ENCODE results near the gene BCL11A.

Gene BCL11A

GRCh38 chr2:60519231-60519863 is 34.1 kb downstream of the BCL11A start:
- H3K9ac ChIP-seq (ENCODE audit: low read depth, low read length), result no peak overlapping the region
- no peaks in the 10 kb centered on the region for H3K36me3 ChIP-seq (ENCODE audit: insufficient read depth, low read length)
- peaks cover 63% of the 10 kb centered on the region for H3K4me1 ChIP-seq (ENCODE audit: insufficient read depth, low read length)

GRCh38 chr2:60518567-60518966 is 34.9 kb downstream of the BCL11A start:
- Histone ChIP-seq H3K4me1 (ENCODE audit: insufficient read depth, low read length) (peaks cover 66% of the 10 kb centered on the region), H3K9ac (ENCODE audit: low read depth, low read length) (no peak overlapping the region), H3K36me3 (ENCODE audit: insufficient read depth, low read length) (no peaks in the 10 kb centered on the region), H3K9me3 (ENCODE audit: control insufficient read depth, insufficient read depth, low read length) (no peaks in the 10 kb centered on the region)

More at GRCh38 chr2:60519231-60519863, 34.1 kb downstream of the BCL11A start:
- H3K9me3 ChIP-seq (ENCODE audit: control insufficient read depth, insufficient read depth, low read length), result no peaks in the 10 kb centered on the region

GRCh38 chr2:60517446-60517845 is 36.0 kb downstream of the BCL11A start:
- Histone ChIP-seq H3K36me3 (ENCODE audit: insufficient read depth, low read length) (no peaks in the 10 kb centered on the region), H3K9ac (ENCODE audit: low read depth, low read length) (no peak overlapping the region), H3K4me1 (ENCODE audit: insufficient read depth, low read length) (peaks cover 70% of the 10 kb centered on the region), H3K9me3 (ENCODE audit: control insufficient read depth, insufficient read depth, low read length) (no peaks in the 10 kb centered on the region)

DNA sequence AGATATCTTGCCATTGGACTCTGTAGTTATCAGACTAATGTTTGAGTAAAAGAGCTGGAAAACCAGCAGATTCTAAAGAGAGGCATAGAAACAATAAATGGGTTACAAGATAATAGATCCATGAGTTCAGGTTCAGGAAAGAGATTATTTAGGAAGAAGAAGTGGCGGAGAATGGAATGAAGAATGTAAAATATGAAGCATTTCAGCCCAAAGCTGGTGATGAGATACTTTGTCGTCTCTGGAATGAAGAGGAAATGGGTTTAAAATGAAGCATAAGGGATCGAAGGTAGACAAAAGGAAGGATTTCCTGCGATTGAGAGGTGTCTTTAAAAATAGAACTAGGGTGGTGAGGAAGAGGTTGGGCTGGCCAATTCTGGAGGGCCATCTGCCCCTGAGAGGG is 36.6 kb downstream of the BCL11A start:
- H3K4me1 ChIP-seq (ENCODE audit: insufficient read depth, low read length), result peaks cover 74% of the 10 kb centered on the region
- H3K36me3 ChIP-seq (ENCODE audit: insufficient read depth, low read length), result no peaks in the 10 kb centered on the region
- no peaks in the 10 kb centered on the region for H3K9me3 ChIP-seq (ENCODE audit: control insufficient read depth, insufficient read depth, low read length)
- no peak overlapping the region for H3K9ac ChIP-seq (ENCODE audit: low read depth, low read length)

GRCh38 chr2:60516383-60516811 is 37.1 kb downstream of the BCL11A start:
- peaks cover 70% of the 10 kb centered on the region for H3K4me1 ChIP-seq (ENCODE audit: insufficient read depth, low read length)
- H3K9me3 ChIP-seq (ENCODE audit: control insufficient read depth, insufficient read depth, low read length), result no peaks in the 10 kb centered on the region
- no peaks in the 10 kb centered on the region for H3K36me3 ChIP-seq (ENCODE audit: insufficient read depth, low read length)
- H3K9ac ChIP-seq (ENCODE audit: low read depth, low read length), result no peak overlapping the region

GRCh38 chr2:60515721-60516226 is 37.7 kb downstream of the BCL11A start:
- Histone ChIP-seq H3K36me3 (ENCODE audit: insufficient read depth, low read length) (no peaks in the 10 kb centered on the region), H3K4me1 (ENCODE audit: insufficient read depth, low read length) (peaks cover 71% of the 10 kb centered on the region), H3K9me3 (ENCODE audit: control insufficient read depth, insufficient read depth, low read length) (no peaks in the 10 kb centered on the region), H3K9ac (ENCODE audit: low read depth, low read length) (no peak overlapping the region)

DNA sequence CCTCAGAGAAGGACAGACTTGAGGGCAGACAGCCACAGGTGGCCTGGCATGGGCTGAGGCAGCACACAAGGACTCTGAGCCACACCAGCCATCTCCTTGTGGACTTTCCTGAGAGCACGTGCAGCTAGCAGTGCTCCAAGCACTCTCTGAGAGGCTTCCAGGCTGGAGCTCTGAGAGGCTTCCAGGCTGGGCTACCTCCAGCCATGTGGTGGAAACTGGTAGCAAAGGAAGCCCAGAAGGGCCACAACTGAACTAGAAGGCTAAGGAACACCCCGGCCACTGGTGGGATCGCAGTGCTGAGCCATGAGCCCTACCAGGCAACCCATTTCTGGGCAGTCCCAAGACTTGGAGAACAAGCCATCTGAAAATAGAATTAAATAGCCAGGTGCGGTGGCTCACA is 39.5 kb downstream of the BCL11A start:
- H3K9ac ChIP-seq (ENCODE audit: low read depth, low read length), result no peak overlapping the region
- H3K4me1 ChIP-seq (ENCODE audit: insufficient read depth, low read length), result peaks cover 70% of the 10 kb centered on the region
- no peaks in the 10 kb centered on the region for H3K9me3 ChIP-seq (ENCODE audit: control insufficient read depth, insufficient read depth, low read length)
- H3K36me3 ChIP-seq (ENCODE audit: insufficient read depth, low read length), result no peaks in the 10 kb centered on the region

DNA sequence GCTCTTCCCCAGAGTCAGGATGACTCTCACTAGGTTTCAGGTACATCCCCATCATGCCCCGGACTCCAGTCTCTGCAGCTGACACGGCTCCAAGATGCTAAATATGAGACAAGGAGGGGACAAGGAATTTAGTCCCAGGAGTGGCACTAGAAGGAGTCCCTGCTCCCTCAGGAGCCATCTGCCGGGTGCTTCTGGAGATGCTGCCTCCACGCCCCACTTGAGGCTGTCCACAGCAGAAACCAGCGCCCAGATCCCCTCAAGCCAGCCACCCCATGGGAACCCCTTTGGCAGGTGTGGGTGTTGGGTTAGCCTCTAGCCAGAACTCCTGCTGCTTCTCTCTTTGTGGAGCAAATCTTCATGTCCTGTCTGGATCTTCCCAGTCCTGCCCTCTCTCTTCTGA is 40.3 kb downstream of the BCL11A start:
- H3K9ac ChIP-seq (ENCODE audit: low read depth, low read length), result no peak overlapping the region
- no peaks in the 10 kb centered on the region for H3K9me3 ChIP-seq (ENCODE audit: control insufficient read depth, insufficient read depth, low read length)
- no peaks in the 10 kb centered on the region for H3K36me3 ChIP-seq (ENCODE audit: insufficient read depth, low read length)
- peaks cover 70% of the 10 kb centered on the region for H3K4me1 ChIP-seq (ENCODE audit: insufficient read depth, low read length)

- peaks cover 72% of the 10 kb centered on the region for H3K4me1 ChIP-seq (ENCODE audit: insufficient read depth, low read length)
- H3K9ac ChIP-seq (ENCODE audit: low read depth, low read length), result no peak overlapping the region
Measured at GRCh38 chr2:60512641-60513040, 40.8 kb downstream of the BCL11A start.

DNA sequence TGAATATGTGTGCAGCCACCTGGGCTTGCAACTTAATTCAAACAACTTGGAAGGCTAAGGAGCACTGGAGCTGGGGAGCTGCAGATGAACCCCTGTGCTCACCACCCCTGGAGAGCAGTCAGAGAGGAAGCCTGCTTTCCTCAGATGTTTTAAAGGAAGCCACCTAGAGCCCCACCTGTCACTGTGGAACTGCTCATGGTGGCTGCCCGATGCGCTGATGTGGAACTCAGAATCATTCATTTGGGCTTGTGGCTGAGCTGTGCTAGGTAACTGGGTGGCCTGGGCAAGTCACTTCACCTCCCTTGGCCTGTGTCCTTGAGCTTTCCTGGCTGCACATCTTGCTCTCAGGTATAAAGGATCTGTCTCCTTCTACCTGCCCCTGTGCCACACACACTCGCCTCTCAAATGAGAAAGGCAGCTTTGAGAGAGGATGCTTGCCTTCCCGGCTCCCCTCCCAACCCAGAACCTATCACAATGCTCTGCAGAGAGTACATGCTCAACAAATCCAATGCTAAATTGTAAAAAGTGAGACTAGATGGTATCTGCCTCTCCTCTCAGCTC is 41.3 kb downstream of the BCL11A start:
- Histone ChIP-seq H3K9me3 (ENCODE audit: control insufficient read depth, insufficient read depth, low read length) (no peaks in the 10 kb centered on the region), H3K4me1 (ENCODE audit: insufficient read depth, low read length) (peaks cover 71% of the 10 kb centered on the region), H3K36me3 (ENCODE audit: insufficient read depth, low read length) (no peaks in the 10 kb centered on the region), H3K9ac (ENCODE audit: low read depth, low read length) (no peak overlapping the region)

More at GRCh38 chr2:60512641-60513040, 40.8 kb downstream of the BCL11A start:
- no peaks in the 10 kb centered on the region for H3K9me3 ChIP-seq (ENCODE audit: control insufficient read depth, insufficient read depth, low read length)
- no peaks in the 10 kb centered on the region for H3K36me3 ChIP-seq (ENCODE audit: insufficient read depth, low read length)

DNA sequence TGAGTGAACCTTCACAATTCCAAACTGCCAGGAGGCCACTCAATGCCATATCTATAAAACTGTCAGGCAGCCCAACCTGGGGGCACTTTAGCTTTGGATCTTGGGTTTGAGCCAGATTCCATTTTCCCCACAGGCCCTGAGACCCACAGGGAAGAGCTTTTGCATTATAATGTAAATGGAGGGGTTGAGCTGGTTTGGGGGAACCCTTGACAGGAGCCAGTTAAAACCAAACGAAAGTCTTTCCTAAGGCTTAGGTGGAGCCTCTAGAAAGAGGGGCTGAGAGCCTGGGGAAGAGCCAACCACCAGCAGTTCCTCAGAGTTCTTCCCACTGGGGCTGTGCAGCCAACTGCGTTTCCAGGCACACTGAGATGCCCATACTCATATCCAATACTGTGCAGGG is 42.7 kb downstream of the BCL11A start:
- Histone ChIP-seq H3K9ac (ENCODE audit: low read depth, low read length) (no peak overlapping the region), H3K4me1 (ENCODE audit: insufficient read depth, low read length) (peaks cover 56% of the 10 kb centered on the region), H3K9me3 (ENCODE audit: control insufficient read depth, insufficient read depth, low read length) (no peaks in the 10 kb centered on the region), H3K36me3 (ENCODE audit: insufficient read depth, low read length) (no peaks in the 10 kb centered on the region)

DNA sequence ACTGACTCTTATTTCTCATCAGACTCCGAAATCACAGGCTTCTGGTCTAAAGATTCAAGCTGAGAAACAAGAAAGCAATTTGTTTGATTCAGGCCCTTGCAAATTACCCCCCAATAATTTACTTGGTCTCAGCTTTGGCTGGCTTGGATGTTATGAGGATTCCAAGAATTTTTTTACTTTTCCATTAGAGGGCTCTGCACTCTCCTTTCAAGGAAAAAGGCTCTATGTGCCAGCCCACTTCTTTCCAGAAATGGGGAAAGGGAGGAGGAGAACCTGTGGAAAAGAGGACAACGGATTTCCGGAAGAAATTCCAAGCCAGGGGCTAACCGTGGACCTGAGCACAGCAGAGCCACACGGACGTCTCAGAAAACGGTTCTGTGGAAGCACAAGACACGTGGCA is 44.4 kb downstream of the BCL11A start:
- H3K9me3 ChIP-seq (ENCODE audit: control insufficient read depth, insufficient read depth, low read length), result no peaks in the 10 kb centered on the region
- H3K9ac ChIP-seq (ENCODE audit: low read depth, low read length), result no peak overlapping the region
- H3K36me3 ChIP-seq (ENCODE audit: insufficient read depth, low read length), result no peaks in the 10 kb centered on the region
- peaks cover 46% of the 10 kb centered on the region for H3K4me1 ChIP-seq (ENCODE audit: insufficient read depth, low read length)

DNA sequence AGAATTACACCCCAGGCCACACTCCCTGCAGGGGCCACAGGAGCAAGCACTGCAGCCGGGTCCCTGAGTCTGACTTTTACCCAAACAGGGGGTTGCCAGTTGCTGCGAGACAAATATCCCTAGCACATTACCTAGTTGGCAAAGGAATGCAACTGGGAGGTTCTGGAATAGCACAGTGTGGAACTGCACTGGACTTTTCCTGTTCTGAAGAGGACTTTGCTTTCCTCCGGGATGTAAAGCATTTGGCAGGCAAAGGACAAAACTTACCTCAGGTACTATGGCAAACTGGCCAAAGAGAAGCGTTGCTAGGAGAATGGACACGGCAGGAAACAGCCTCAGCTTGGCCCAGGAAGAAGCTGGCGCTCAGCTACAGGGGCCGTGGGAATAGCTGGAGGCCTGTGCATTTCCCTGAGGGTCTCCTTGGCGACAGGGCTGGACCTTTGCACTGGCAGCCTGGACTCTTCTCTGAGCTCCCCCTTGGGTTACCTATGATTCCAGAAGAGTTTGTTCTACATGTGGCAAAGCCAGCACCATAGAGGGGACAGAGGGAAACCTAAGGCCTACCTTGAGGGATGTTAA is 45.0 kb downstream of the BCL11A start:
- peaks cover 43% of the 10 kb centered on the region for H3K4me1 ChIP-seq (ENCODE audit: insufficient read depth, low read length)
- no peaks in the 10 kb centered on the region for H3K36me3 ChIP-seq (ENCODE audit: insufficient read depth, low read length)
- H3K9ac ChIP-seq (ENCODE audit: low read depth, low read length), result no peak overlapping the region
- no peaks in the 10 kb centered on the region for H3K9me3 ChIP-seq (ENCODE audit: control insufficient read depth, insufficient read depth, low read length)

GRCh38 chr2:60507211-60507965 is 46.1 kb downstream of the BCL11A start:
- H3K9ac ChIP-seq (ENCODE audit: low read depth, low read length), result no peak overlapping the region
- peaks cover 40% of the 10 kb centered on the region for H3K4me1 ChIP-seq (ENCODE audit: insufficient read depth, low read length)
- H3K36me3 ChIP-seq (ENCODE audit: insufficient read depth, low read length), result no peaks in the 10 kb centered on the region
- no peaks in the 10 kb centered on the region for H3K9me3 ChIP-seq (ENCODE audit: control insufficient read depth, insufficient read depth, low read length)
